ENCODE data around the gene SUN5.

SUN5 gene

DNA sequence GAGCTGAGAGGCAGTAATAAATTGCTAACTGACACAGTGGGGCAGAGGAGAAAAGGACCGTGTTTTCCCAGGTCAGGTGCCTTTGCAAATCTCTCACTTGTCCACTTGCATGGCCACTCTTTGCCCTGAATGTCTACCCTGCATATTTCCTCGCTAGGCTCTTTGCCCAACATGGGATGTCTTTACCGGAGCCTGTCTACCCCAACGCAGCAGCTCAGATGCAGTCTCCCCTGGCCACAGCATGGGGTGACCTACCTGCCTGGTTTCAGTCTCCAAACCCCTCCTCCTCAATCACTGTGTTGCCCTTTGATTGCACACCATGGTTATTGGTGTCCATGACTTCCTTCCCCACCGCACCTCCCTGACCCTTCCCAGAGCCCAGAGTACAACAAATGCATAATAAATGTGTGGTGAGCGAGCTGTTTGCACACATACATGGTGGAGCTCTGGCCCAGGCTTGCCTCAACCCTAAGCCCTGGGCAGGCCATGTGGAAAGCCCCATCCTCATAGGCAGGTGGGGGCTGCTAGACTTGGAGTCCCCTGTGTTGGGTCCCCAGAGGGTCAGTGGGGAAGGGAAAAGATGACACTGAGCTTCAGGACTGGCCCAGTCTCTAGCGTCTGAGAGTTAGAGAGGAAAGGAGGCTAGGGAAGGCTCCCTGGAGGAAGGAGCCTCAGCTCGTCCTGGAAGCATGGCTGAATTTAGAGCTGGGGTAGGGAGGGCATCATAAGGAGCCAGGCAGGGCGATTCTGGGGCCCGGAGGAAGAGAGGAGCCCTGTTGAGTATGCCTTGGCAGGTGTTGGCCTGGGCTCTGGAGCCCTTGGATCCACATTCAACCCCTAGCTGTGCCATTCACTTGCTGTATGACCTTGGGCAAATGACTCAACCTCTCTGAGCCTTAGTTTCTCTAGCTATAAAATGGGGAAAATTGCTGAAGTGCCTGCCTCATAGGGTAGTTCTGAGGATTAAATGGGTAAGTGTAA is 22.8 kb upstream of the SUN5 start:
- DNase-seq (ENCODE audit: low read depth): no peak

DNA sequence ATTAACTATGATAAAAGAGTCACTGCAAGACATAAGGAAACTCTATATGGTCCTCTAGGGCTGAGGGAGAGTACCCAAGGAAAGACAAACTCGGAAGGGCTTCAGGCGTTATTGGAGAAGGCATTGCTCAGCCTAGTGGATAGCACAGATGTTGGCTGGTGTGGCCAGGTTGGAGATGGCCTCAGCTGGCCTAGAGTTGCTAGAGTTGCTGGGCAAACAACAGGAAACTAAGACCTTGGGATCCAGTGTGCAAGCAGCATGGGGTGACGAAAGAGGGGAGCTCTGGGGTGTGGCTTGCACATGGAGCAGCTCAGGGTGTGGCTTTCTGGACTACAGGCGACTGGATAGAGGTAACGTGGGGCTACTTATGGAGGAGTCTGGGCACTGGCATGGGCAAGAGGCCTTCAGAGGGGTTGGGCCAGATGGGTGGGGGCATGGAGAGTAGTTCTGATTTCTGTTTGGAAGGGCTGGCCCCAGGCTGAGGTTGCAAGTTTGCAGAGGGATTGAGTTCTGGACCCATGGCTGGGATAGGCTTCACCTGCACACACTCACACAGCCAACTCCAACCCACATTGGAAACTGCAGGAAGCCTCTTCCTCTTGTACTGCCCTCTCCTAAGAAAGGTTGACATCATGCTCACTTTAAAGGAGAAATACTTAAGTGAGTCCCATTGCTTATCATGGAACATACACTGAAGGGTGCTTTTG is 22.0 kb upstream of the SUN5 start:
- no peak for DNase-seq (ENCODE audit: low read depth)

DNA sequence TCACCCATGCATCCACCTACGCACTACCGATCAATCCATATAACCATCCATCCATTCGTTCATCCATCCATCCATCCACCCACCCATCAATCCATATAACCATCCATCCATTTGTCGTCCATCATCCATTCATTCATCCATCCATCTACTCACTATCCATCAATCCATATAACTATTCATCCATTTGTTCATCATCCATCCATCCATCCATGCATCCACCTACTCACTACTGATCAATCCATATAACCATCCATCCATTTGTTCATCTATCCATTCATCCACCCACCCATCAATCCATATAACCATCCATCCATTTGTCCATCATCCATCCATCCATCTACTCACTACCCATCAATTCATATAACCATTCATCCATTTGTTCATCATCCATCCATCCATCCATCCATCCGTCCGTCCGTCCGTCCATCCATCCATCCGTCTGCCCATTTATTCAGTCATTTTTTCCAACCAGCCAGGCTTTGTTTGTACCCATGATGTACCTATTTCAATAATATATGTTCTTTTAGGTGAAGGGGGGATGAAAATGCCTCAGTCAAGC is 21.2 kb upstream of the SUN5 start:
- DNase-seq (ENCODE audit: low read depth): no peak

DNA sequence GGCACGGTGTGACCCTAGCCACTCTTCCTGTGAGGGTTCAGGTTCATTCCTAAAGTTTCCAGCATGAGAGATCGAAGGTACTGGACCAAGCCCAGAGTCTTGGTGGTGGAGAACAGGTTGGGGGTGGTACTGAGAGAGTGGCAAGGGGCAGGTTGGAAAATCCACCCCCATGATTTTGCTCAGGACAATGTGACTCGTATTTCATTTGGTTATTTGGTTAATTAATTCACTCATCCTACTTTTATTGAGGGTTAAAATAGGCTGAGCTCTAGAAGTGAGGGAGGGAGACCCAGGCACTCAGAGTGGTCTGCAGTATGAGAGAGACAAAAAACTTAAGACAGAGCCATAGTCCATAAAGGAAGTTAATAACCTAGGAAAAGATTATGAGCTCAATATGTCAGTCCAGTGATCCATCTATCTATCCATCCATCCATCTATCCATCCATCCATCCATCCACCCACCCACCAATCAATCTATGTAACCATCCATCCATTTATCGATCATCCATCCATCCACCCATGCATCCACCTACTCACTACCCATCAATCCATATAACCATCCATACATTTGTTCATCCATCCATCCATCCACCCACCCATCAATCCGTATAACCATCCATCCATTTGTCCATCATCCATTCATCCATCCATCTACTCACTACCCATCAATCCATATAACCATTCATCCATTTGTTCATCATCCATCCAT is 20.5 kb upstream of the SUN5 start:
- no peak for DNase-seq (ENCODE audit: low read depth)

GRCh38 chr20:33024243-33024560 is 20.0 kb upstream of the SUN5 start:
- DNase-seq (ENCODE audit: low read depth): no peak

GRCh38 chr20:33023439-33024242 is 19.4 kb upstream of the SUN5 start:
- no peak for DNase-seq (ENCODE audit: low read depth)

DNA sequence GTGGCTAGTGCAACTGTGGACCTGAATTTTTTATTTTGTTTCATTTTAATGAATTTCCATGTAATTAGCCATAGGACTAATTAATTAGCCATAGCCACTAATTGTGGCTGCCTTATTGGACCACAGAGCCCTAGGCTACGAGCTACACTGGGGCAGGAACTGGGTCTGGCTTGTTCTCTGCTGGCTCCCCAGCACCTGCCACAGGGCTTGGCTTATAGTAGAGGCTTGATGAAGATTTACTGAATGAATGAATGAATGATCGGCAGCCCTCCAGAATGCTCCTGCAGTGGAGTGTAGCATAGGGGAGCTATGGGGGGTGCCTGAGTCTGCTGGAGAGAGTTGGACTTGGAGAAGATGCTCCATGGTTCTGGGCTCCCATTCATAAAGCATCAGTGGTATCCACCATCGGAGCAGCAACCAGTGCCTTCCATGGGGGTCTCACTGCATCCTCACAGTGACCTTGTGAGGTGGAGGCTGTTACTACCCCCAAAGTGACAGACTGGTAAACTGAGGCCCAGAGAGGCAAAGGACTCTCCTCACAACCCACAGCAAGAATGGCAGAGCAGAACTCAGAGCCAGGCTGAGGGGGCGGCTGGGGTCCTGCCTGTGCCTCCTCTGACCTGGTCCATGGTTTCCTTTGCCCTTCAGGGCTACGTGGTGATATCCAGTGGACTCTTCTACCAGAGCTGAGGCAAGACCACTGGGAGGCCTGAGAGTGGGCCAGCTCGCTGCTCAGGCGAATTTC is 18.6 kb upstream of the SUN5 start:
- DNase-seq (ENCODE audit: low read depth): no peak

DNA sequence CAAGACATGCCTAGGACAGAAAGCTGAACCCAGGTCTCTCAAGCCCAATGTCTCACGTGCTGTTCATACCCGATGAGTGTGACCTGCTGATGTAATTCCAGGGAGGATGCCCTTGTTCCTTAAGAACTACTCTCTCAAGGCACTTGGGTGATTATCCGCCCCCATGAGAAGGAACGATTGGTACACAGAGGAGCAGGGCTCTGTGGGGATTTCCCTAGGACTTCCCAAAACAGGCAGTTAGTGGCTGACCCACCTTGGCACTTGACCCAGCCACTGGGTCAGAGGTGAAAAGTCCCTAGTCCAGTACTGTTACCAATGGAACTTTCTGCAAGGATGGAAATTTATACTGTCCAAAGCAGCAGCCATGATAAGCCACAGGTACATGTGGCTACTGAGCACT is 18.1 kb upstream of the SUN5 start:
- no peak for DNase-seq (ENCODE audit: low read depth)

DNA sequence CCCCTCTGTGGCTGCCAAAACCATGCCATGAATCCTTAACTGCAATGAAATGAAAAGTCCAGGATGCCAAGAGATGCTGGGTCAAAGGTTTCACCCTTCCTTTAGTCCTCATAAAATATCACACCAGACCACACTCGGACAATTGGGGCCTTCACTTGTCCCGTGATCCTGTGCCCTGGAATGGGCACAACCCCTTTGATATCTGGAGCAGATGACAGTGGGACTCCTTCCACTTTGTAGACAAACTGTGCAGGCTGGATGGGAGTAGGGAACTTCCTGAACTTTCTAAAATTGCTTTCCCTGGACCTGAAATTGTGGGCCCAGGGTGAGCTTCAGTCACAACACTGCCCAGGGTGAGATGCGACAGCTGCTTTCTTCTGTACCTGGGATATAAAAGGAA is 17.6 kb upstream of the SUN5 start:
- DNase-seq (ENCODE audit: low read depth): no peak

- DNase-seq (ENCODE audit: low read depth): no peak
Measured at GRCh38 chr20:33020278-33021161, 16.3 kb upstream of the SUN5 start.

GRCh38 chr20:33019465-33020277 is 15.4 kb upstream of the SUN5 start:
- no peak for DNase-seq (ENCODE audit: low read depth)

- DNase-seq (ENCODE audit: low read depth): no peak
Measured at GRCh38 chr20:33018169-33018931, 14.1 kb upstream of the SUN5 start.

DNA sequence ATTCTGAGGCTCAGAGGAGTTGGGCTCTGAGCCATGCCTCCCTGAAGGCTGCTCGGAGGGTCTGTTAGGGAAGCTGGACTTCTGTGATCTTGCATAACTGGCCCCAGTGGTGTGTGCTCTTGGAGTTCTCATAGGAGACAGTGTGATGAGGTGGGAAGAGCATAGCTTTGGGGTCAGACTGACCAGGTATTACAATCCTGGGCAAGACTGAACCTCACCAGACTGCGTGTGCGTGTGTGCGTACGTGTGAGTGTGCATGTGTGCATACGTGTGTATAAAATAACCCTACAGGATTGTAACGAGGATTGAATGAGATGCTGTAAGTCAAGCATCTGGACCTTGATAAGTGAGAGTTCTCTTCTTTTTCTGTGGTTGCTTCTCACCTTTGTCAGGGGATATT is 13.3 kb upstream of the SUN5 start:
- DNase-seq (ENCODE audit: low read depth): no peak

DNA sequence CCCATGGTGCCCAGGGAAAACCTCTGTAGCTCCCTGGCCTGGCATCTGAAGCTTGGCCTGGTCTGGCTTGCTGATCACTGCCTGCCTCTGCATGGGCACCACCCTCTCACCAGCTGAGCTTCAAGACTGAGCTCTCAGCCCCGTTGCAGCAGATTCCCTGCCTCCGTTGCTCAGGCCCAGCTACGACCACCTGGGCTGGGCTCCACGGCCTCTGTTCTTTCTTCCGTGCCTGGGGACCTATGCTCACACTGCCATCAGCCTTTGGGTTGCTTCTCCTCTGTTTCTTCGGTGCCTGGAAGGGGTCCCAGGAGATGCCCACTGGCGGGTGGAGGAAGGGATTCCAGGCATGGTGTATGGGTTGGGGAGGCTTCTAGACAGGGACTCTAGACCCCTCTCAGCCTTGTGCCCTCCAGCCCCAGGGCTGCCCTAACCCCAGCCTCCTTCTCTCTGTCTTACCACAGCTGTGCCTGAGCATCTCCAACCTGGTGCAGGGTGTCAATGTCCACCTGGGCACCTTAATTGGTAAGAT is 12.4 kb upstream of the SUN5 start:
- no peak for DNase-seq (ENCODE audit: low read depth)

DNA sequence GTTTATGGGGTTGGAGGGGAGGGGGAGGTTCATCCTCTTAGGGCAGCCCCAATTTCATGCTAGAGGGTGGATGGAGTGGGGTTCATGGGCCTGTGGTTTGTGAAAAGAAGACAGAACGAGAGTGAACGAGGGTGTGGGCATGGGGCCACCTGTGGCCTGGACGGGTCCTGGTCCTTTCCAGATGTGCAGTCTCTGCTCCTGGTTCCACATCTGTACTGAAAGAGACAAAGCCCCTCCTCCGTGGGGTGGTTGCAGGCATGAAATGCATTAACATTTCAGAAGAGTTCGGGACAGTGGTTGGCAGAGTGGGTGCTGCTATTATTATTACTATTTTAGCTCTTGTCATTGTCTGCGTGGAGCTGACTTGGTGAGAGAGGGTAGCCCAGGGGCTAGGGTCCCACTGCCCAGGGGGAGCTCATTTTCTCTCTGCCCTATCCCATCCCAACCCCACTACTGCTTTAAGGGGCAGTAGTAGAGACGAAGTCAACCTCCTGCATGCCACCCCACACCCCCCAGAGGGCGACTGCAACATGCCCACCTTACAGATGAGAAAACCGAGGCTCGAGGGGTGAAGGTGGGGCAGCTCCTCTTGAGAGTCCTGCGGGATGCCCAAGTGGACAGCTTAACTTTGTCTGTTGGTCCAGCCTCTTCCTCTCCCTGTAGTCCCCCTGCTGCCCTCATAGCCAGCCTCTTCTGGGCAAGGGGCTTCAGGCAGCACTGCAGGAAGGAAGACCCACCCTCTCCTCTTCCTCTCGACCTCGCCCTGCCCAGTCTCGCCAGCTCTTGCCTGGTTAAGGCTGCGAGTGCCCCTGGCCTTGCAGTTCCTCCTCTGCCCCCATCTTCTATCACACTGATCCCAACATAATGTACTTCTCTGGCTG is 11.7 kb upstream of the SUN5 start:
- DNase-seq (ENCODE audit: low read depth): no peak

DNA sequence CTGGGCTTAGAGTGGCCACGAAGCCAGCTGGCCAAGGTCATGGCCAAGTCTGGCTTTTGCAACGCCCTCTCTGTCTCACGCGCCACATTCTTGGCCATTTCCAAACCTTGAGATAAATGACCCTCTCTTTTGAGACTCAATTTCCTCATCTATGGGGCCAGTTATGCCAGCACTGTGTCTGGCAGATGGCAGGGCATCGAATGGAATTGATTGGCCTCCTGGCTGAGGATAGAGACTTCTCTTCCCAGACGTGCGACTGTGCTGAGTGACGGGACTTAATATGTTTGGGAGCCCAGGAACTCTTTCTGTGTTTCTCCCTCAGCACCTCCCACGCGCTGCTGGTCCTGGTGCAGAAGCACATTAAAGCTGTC is 10.9 kb upstream of the SUN5 start:
- DNase-seq (ENCODE audit: low read depth): no peak
